Esophagus muscularis mucosa (tissue), 4 donors: ENCODE data around the gene AGBL5.

Experiments
- CTCF ChIP-seq, 3 experiments: fragments of 200-600 bp in 2 of 3; fragments of 450-650 bp in 1 of 3; sonication (generic) in 2 of 3; IDR thresholded peaks; one replicate each; pipeline ENCODE4 v1.5.1; 2017 to 2019; ENCODE audit warnings: antibody characterized with exemption in 3 of 3, mild to moderate bottlenecking in 2 of 3, moderate library complexity in 1 of 3
- EP300 ChIP-seq: sonication (generic); formaldehyde crosslinking; IDR thresholded peaks from one replicate; pipeline ENCODE4 v1.6.1; 2017; ENCODE audit warnings: antibody characterized with exemption
- POLR2A ChIP-seq: fragments of 450-650 bp; IDR thresholded peaks from one replicate; pipeline ENCODE4 v1.6.1; 2017; ENCODE audit warnings: antibody characterized with exemption, moderate library complexity, mild to moderate bottlenecking, low read depth

GRCh38 chr2:27008678-27009077 lies 42.8 kb upstream of the AGBL5 start:
- TF ChIP-seq CTCF (IDR thresholded peaks at IDR 0.05) (no peak), POLR2A (no peak), EP300 (no peak)
